Liver (tissue), 9 donors: ENCODE results near the gene ZSWIM4. TPM values are rescaled to one million over a fixed set of nuclear protein-coding genes. Genes with fewer than 3 reads are reported as not detected.

ENCODE experiments used
- DNase-seq: peaks from one replicate; pipeline ENCODE4 v3.0.0-alpha.2; 2017; ENCODE audit warnings: low spot score
- H3K27ac ChIP-seq, 2 donors: one replicate each; pipeline ENCODE4 v1.7.0; 2013; ENCODE audit warnings: inconsistent platforms in 2 of 2, low read length in 2 of 2, control low read depth in 1 of 2, low read depth in 1 of 2, mild to moderate bottlenecking in 1 of 2
- H3K27me3 ChIP-seq, 4 donors: one replicate each; pipeline versions ENCODE4 v1.6.1 to v1.7.0; 2013; ENCODE audit warnings: low read length in 3 of 4, inconsistent platforms in 1 of 4, mild to moderate bottlenecking in 1 of 4, moderate library complexity in 1 of 4; ENCODE audit not compliant: control insufficient read depth in 4 of 4, insufficient read depth in 4 of 4
- H3K36me3 ChIP-seq, 4 donors: one replicate each; pipeline versions ENCODE4 v1.6.1 to v1.7.0; 2013; ENCODE audit warnings: low read length in 3 of 4, mild to moderate bottlenecking in 3 of 4, low read depth in 1 of 4, moderate library complexity in 1 of 4; ENCODE audit not compliant: control insufficient read depth in 4 of 4, insufficient read depth in 3 of 4
- H3K4me1 ChIP-seq, 4 donors: one replicate each; pipeline versions ENCODE4 v1.6.1 to v1.7.0; 2013; ENCODE audit warnings: low read length in 3 of 4, mild to moderate bottlenecking in 3 of 4, moderate library complexity in 1 of 4; ENCODE audit not compliant: control insufficient read depth in 4 of 4, insufficient read depth in 4 of 4
- H3K4me3 ChIP-seq, 3 donors: one replicate each; pipeline versions ENCODE4 v1.6.1 to v1.7.0; 2013; ENCODE audit warnings: low read length in 3 of 3, control low read depth in 1 of 3, low read depth in 1 of 3, mild to moderate bottlenecking in 1 of 3
- H3K9ac ChIP-seq, 2 donors: one replicate each; pipeline ENCODE4 v1.7.0; 2013; ENCODE audit warnings: low read length in 2 of 2, mild to moderate bottlenecking in 2 of 2, moderate library complexity in 2 of 2, control low read depth in 1 of 2, low read depth in 1 of 2
- H3K9me3 ChIP-seq, 4 donors: one replicate each; pipeline versions ENCODE4 v1.6.1 to v1.7.0; 2013; ENCODE audit warnings: low read length in 3 of 4; ENCODE audit not compliant: control insufficient read depth in 4 of 4
- ATF3 ChIP-seq: IDR thresholded peaks from 2 replicates; pipeline ENCODE4 v1.6.1; 2016; ENCODE audit warnings: antibody characterized with exemption
- EGR1 ChIP-seq, 2 donors: IDR thresholded peaks; 2 replicates each; pipeline ENCODE4 v1.6.1; 2016 to 2018; ENCODE audit warnings: antibody characterized with exemption in 2 of 2, low read depth in 2 of 2
- FOXA1 ChIP-seq: IDR thresholded peaks from 2 replicates; pipeline ENCODE4 v1.6.1; 2016; ENCODE audit warnings: antibody characterized with exemption
- GABPA ChIP-seq, 2 donors: IDR thresholded peaks in 1 of 2; conservative IDR thresholded peaks in 1 of 2; 2 replicates each; pipeline ENCODE4 v1.6.1; 2016; ENCODE audit warnings: antibody characterized with exemption in 2 of 2, mild to moderate bottlenecking in 1 of 2, moderate library complexity in 1 of 2
- JUND ChIP-seq, 2 donors: IDR thresholded peaks; 2 replicates each; pipeline ENCODE4 v1.6.1; 2016; ENCODE audit warnings: antibody characterized with exemption in 2 of 2
- MAX ChIP-seq: IDR thresholded peaks from 2 replicates; pipeline ENCODE4 v1.6.1; 2016; ENCODE audit warnings: antibody characterized with exemption
- NR2F2 ChIP-seq: IDR thresholded peaks from 2 replicates; pipeline ENCODE4 v1.6.1; 2016; ENCODE audit warnings: antibody characterized with exemption
- RAD21 ChIP-seq, 2 donors: IDR thresholded peaks; 2 replicates each; pipeline ENCODE4 v1.6.1; 2016; ENCODE audit warnings: antibody characterized with exemption in 2 of 2, mild to moderate bottlenecking in 2 of 2
- REST ChIP-seq: IDR thresholded peaks from 2 replicates; pipeline ENCODE4 v1.6.1; 2016; ENCODE audit warnings: antibody characterized with exemption, mild to moderate bottlenecking
- RXRA ChIP-seq, 2 donors: IDR thresholded peaks; 2 replicates each; pipeline ENCODE4 v1.6.1; 2017 to 2018; ENCODE audit warnings: antibody characterized with exemption in 2 of 2, mild to moderate bottlenecking in 1 of 2
- SP1 ChIP-seq: IDR thresholded peaks from 2 replicates; pipeline ENCODE4 v1.6.1; 2018; ENCODE audit warnings: antibody characterized with exemption, mild to moderate bottlenecking
- TAF1 ChIP-seq: conservative IDR thresholded peaks from 2 replicates; pipeline ENCODE4 v1.6.1; 2016; ENCODE audit warnings: antibody characterized with exemption, mild to moderate bottlenecking
- YY1 ChIP-seq: IDR thresholded peaks from 2 replicates; pipeline ENCODE4 v1.6.1; 2016; ENCODE audit warnings: antibody characterized with exemption, mild to moderate bottlenecking
- ZBTB33 ChIP-seq: IDR thresholded peaks from 2 replicates; pipeline ENCODE4 v1.6.1; 2016; ENCODE audit warnings: antibody characterized with exemption
- WGBS: extraction: QIAGEN DNeasy Blood & Tissue Kit; methylation state at CpG from one replicate; pipeline ENCODE4 v1.1.7; 2013; 5-methylcytosine and 5-hydroxymethylcytosine counted together
- polyA plus RNA-seq, 2 donors: library from polyadenylated mRNA; stranded (reverse) in 1 of 2; unstranded in 1 of 2; fragments of 200-250 nt in 1 of 2; fragments of >200 nt in 1 of 2; fragmentation: Nextera tagmentation in 1 of 2; extraction: Ambion mirVana in 1 of 2; gene quantifications; one replicate each; pipeline versions ENCODE4 v1.2.1 to v1.2.3, GENCODE V29; 2013 to 2015
- total RNA-seq, 2 donors: library from RNA; depleted of rRNA; stranded (reverse); fragments of >200 nt; gene quantifications; one replicate each; pipeline ENCODE4 v1.2.3, GENCODE V29; 2014
- donor health status: healthy.
- donor health status: healthy.
- donor health status: healthy.
- donor health status: healthy.
- donor health status: healthy.

The ZSWIM4 gene
- total and polyA plus RNA-seq, 4 donors = 0.14 to 2.2 (median 1.2) TPM

- DNase-seq = no peak
- no peak overlapping the region for H3K27ac ChIP-seq
- H3K36me3 ChIP-seq = peaks cover 24 to 70% (median 37%) of the 10 kb centered on the region in 4 donors
- H3K4me1 ChIP-seq = no peaks in the 10 kb centered on the region
- H3K9ac ChIP-seq = no peak overlapping the region
- TF ChIP-seq FOXA1 (no peak), MAX (no peak), EGR1 (IDR thresholded peaks at IDR 0.05; ENCODE audit: low read depth in 2 of 2) (no peak), RAD21 (IDR thresholded peaks at IDR 0.05) (no peak), REST (no peak), ZBTB33 (no peak), TAF1 (no peak), SP1 (no peak), YY1 (no peak), ATF3 (no peak), RXRA (IDR thresholded peaks at IDR 0.05) (no peak)
- WGBS = 89% methylated on average over 15 of the region's 15 CpGs
- H3K27me3 ChIP-seq = no peaks in the 10 kb centered on the region
- no peak overlapping the region for H3K4me3 ChIP-seq
- H3K9me3 ChIP-seq = no peaks in the 10 kb centered on the region
These were observed 37.2 kb upstream of the ZSWIM4 start for GRCh38 chr19:13757805-13758772.

- Histone ChIP-seq H3K27ac (no peak overlapping the region), H3K27me3 (no peaks in the 10 kb centered on the region), H3K4me3 (no peak overlapping the region), H3K4me1 (peaks cover 0 to 2% (median under 1%) of the 10 kb centered on the region in 4 donors), H3K9me3 (no peaks in the 10 kb centered on the region), H3K9ac (no peak overlapping the region), H3K36me3 (peaks cover 24 to 70% (median 35%) of the 10 kb centered on the region in 4 donors)
- DNase-seq = no peak
- WGBS = 99% methylated on average over 24 of the region's 24 CpGs
- TF ChIP-seq YY1 (no peak), NR2F2 (no peak), MAX (no peak), FOXA1 (no peak), EGR1 (IDR thresholded peaks at IDR 0.05; ENCODE audit: low read depth in 2 of 2) (no peak), GABPA (IDR thresholded peaks at IDR 0.05 in 1 of 2, conservative IDR thresholded peaks at IDR 0.05 in 1 of 2) (no peak), JUND (IDR thresholded peaks at IDR 0.05) (no peak), ATF3 (no peak), TAF1 (no peak), REST (no peak), RXRA (IDR thresholded peaks at IDR 0.05) (no peak), RAD21 (IDR thresholded peaks at IDR 0.05) (no peak)
These were observed 36.4 kb upstream of the ZSWIM4 start for GRCh38 chr19:13758795-13759194.
